AG04450 (cell line): ENCODE data around the gene DCHS2. TPM values are rescaled to one million over a fixed set of nuclear protein-coding genes. Genes with fewer than 3 reads are reported as not detected.

Experiments used
- CTCF ChIA-PET: fragments of 300-600, 350-600 bp; formaldehyde crosslinking; extraction: SDS; loops from one replicate; lab custom pipeline; 2022; ENCODE audit warnings: antibody characterized with exemption, inconsistent platforms; lab: Charles Lee
- POLR2A ChIA-PET: fragments of 350-600 bp; formaldehyde crosslinking; extraction: SDS; loops from one replicate; lab custom pipeline; 2021; ENCODE audit warnings: antibody characterized with exemption, inconsistent platforms; lab: Yijun Ruan, JAX
- DNase-seq: peaks from one replicate; pipeline ENCODE4 v3.0.0-alpha.2; 2011; ENCODE audit warnings: low read depth, low spot score
- H3K27ac ChIP-seq: one replicate; pipeline ENCODE4 v1.5.1; 2012; ENCODE audit warnings: low read depth, low read length, control low read depth
- H3K27me3 ChIP-seq: one replicate; pipeline ENCODE4 v1.6.0; 2012; ENCODE audit warnings: low read length; ENCODE audit not compliant: control insufficient read depth, insufficient read depth
- H3K4me3 ChIP-seq: 2 replicates; pipeline ENCODE4 v1.5.1; 2011; ENCODE audit warnings: mild to moderate bottlenecking, low read depth, low read length, control low read depth
- H3K9me3 ChIP-seq: 2 replicates; pipeline ENCODE4 v1.5.1; 2012; ENCODE audit warnings: low read length; ENCODE audit not compliant: control insufficient read depth, insufficient read depth
- polyA plus RNA-seq: library from polyadenylated mRNA; depleted of rRNA; stranded (reverse); fragments of >200 nt; gene quantifications from 2 replicates; pipeline ENCODE4 v1.2.3, GENCODE V29; 2011
- TF ChIP-seq, protein P1 (sequence below): IDR thresholded peaks from 2 replicates; pipeline ENCODE4 v1.5.1; 2011; ENCODE audit warnings: low read depth, low read length, control low read depth, inconsistent platforms

Gene DCHS2
- polyA plus RNA-seq, 1 experiment, result not detected

DNA sequence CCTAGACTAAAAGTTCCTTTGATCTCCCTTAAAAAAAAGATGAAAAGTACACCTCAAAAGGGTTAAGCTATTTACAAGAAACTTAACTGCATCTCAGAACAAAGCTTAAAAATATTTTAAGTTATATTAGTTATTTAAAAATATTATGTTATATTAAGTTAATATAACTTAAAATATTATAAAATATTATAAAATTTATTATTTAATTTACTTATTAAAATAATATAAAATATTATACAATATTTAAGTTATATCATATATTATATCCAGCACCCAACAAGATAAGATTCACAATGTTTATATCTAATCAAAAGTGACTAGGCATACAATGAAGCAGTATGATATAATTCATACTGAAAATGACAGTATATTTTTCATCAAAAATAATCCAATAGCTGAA lies 296.9 kb downstream of the DCHS2 start:
- TF ChIP-seq, protein P1, sequence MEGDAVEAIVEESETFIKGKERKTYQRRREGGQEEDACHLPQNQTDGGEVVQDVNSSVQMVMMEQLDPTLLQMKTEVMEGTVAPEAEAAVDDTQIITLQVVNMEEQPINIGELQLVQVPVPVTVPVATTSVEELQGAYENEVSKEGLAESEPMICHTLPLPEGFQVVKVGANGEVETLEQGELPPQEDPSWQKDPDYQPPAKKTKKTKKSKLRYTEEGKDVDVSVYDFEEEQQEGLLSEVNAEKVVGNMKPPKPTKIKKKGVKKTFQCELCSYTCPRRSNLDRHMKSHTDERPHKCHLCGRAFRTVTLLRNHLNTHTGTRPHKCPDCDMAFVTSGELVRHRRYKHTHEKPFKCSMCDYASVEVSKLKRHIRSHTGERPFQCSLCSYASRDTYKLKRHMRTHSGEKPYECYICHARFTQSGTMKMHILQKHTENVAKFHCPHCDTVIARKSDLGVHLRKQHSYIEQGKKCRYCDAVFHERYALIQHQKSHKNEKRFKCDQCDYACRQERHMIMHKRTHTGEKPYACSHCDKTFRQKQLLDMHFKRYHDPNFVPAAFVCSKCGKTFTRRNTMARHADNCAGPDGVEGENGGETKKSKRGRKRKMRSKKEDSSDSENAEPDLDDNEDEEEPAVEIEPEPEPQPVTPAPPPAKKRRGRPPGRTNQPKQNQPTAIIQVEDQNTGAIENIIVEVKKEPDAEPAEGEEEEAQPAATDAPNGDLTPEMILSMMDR, result no peak
- POLR2A ChIA-PET, result no interaction called here
- no peak for DNase-seq
- no peak overlapping the region for H3K4me3 ChIP-seq
- no peaks in the 10 kb centered on the region for H3K27me3 ChIP-seq
- no peak overlapping the region for H3K27ac ChIP-seq
- CTCF ChIA-PET, result no interaction called here
- H3K9me3 ChIP-seq, result peaks cover 4% of the 10 kb centered on the region; the same call in 1 of the 2 replicates

DNA sequence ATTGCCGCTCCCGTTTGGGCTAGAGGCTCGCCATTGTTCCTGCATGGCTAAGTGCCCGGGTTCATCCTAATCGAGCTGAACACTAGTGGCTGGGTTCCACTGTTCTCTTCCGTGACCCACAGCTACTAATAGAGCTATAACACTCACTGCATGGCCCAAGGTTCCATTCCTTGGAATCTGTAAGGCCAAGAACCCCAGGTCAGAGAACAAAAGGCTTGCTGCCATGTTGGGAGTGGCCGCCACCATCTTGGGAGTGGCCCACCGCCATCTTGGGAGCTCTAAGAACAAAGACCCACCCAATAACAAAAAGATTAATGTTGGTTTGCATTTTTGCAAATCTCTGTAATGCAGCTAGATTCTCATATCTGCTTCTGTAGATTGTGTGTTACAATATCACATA lies 299.0 kb downstream of the DCHS2 start:
- no peaks in the 10 kb centered on the region for H3K27me3 ChIP-seq
- no peak overlapping the region for H3K27ac ChIP-seq
- TF ChIP-seq, protein P1, result no peak
- ChIA-PET CTCF (no interaction called here), POLR2A (no interaction called here)
- H3K4me3 ChIP-seq, result no peak overlapping the region
- DNase-seq, result no peak
- peaks cover 4% of the 10 kb centered on the region; the same call in 1 of the 2 replicates for H3K9me3 ChIP-seq

DNA sequence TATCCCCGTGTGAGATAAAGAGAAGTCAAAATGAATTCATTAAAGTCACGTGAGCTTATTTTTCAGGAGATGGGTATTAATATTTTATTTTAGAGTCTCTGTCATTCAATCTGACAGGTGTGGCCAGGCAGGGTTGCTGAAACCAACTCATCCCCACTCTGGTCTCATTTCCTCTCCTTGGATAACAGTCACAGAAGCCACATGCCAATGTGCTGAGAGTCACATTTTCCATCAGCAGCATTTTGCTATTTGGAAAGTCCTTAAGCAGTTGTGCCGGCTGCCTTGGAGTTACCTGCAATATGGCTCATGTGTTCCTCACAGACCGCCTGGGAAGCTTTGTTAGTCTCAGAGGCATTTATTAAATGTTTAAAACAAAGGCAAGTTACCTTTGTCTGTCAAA lies 302.3 kb downstream of the DCHS2 start:
- ChIA-PET CTCF (no interaction called here), POLR2A (no interaction called here)

DNA sequence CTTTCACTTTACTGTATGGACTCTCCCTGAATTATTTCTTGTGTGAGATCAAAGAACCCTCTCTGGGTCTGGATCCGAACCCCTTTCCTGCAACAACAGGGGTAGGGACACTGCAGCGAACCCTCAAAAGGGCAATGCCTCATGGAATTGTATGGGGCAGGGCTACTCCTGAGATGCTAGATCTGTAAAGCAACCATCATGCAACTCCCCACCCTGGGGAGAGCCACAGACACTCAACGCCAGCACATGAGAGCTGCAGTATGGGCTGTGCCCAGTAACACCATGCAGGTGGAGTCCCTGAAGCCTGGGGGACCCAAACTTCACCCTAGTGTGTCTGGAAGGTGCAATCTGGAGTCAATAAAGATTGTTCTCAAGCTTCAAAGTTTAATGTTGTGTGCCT lies 304.7 kb downstream of the DCHS2 start:
- CTCF ChIA-PET, result no interaction called here
- Histone ChIP-seq H3K9me3 (peaks cover 4% of the 10 kb centered on the region; the same call in 1 of the 2 replicates), H3K27ac (no peak overlapping the region), H3K27me3 (no peaks in the 10 kb centered on the region), H3K4me3 (no peak overlapping the region)
- POLR2A ChIA-PET, result no interaction called here
- DNase-seq, result no peak
- TF ChIP-seq, protein P1, result no peak

More for the DNA sequence above, 302.3 kb downstream of the DCHS2 start:
- H3K27me3 ChIP-seq, result no peaks in the 10 kb centered on the region
- DNase-seq, result no peak
- no peak overlapping the region for H3K27ac ChIP-seq
- H3K4me3 ChIP-seq, result no peak overlapping the region
- peaks cover 8% of the 10 kb centered on the region; the same call in 1 of the 2 replicates for H3K9me3 ChIP-seq
- TF ChIP-seq, protein P1, result no peak

DNA sequence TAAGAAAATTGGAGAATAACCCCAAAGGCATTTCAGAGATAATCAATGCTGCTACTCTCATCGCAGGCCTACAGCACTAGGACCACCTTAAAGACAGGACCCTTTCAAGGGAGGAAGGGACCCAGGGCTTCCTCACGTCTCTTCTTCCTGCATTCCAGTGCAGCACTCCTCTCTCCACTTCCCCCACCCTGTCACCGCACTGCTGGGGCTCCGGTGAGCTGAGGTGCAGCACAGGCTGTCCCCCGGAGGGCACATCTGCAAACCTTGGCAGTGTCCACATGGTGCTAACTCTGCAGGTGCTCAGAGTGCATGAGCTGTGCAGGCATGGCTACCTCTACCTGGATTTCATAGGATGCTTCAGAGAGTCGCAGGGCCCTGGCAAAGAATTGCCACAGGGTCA lies 305.6 kb downstream of the DCHS2 start:
- Histone ChIP-seq H3K4me3 (no peak overlapping the region), H3K27ac (no peak overlapping the region), H3K9me3 (peaks cover 4% of the 10 kb centered on the region; the same call in 1 of the 2 replicates), H3K27me3 (no peaks in the 10 kb centered on the region)
- CTCF ChIA-PET, result no interaction called here
- DNase-seq, result no peak
- TF ChIP-seq, protein P1, result no peak
- POLR2A ChIA-PET, result no interaction called here
